Measurements from ENCODE around the gene ELANE.
"Not testable (repeated sequence)": the region's sequence is repeated elsewhere in the genome, so short reads cannot be mapped to it uniquely, and the experiment has no call there.

ELANE gene

GRCh38 chr19:879711-880438 lies 27.8 kb downstream of the ELANE start:
- no peak for DNase-seq (ENCODE audit: low spot score)

DNA sequence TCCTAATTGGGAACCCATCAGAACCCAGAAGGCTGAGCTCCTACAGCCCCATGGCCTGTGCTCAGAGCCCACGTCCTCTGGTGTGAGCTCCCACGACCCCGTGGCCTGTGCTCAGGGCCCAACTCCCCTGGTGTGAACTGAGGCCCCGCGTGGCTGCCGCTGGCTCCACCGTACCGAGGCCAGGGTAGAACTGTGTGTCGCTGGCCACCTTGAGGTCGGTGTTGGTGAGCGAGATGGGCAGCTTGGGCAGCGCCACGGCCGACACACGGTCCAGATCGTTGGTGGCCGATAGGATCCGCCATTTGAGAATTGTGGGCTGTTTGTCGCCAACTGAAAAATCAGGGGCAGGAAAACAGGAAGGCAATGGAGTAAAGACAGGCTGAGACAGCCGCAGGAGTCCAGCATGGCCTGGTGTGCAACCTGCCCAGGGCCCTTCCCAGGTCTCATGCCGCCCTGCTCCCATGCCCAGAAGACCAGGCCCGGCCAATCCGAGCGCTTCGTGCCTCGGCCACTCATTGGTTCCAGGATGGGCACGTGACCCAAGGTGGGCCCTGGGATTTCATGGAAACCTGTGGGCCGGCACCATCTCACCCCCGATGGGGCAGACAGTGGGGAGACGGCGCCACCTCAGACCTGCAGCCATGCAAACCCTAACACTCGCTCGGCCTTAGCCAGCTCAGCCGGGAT lies 29.4 kb downstream of the ELANE start:
- no peak for DNase-seq (ENCODE audit: low spot score)

DNA sequence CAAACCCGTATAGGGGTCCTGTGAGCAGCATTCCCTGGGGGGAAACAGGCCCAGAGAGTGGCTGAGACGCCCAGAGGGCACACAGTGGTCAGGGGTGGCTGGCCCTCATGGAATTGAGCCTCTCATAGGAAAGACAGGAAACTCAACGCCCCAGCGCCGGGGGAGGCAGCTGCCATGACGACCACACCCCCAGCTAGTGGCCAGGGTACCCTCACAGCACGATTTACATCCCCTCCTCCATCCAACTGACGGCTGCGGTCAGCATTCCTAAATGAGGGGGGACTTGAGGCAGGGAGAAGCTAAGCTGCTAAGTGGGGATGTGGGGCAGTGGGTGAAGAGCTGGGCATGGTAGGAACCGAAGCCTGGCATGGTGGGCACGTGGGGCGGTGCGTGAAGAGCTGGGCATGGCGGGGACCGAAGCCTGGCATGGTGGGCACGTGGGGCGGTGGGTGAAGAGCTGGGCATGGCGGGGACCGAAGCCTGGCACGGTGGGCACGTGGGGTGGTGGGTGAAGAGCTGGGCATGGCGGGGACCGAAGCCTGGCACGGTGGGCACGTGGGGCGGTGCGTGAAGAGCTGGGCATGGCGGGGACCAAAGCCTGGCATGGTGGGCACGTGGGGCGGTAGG lies 30.9 kb downstream of the ELANE start:
- no peak for DNase-seq (ENCODE audit: low spot score)

GRCh38 chr19:883661-884211 lies 31.6 kb downstream of the ELANE start:
- DNase-seq (ENCODE audit: low spot score), result no peak

DNA sequence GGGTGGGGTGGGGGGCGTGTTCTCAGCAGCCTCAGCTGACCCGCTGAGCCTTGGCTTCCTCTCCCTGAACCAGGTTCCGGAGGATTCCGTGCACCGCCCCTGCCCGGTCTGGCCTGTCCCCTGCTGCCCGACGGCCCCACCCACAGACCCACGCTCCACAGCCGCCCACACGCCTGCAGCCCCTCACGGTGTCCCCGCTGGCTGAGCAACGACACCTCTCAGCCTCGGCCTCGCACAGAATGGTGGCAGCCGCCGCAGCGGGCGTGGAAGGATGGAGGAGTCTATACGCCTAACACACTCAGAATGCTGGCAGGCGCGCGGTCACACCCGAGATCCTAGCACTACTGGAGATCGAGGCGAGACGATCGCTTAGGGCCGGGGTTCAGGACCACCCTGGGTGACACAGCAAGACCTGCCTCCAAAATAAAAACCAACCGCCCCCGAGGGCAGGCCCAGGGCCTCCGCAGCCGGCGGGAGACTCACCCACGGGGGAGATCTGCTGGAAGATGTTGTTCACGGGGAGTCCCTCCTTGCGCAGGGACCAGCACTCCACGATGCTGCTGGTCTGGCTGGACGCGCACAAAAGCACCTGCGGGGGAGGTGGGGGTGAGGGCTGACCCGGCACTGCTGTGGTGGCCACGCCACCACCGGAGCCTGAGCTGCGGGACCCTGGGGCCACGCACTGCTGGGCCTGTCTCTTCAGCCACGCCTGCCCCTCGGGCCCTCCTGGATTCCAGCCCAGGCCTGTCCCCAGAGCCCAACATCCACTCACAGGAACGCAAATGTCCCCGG lies 32.5 kb downstream of the ELANE start:
- no peak for DNase-seq (ENCODE audit: low spot score)

- no peak for DNase-seq (ENCODE audit: low spot score)
Measured at GRCh38 chr19:885536-886224, 33.6 kb downstream of the ELANE start.

DNA sequence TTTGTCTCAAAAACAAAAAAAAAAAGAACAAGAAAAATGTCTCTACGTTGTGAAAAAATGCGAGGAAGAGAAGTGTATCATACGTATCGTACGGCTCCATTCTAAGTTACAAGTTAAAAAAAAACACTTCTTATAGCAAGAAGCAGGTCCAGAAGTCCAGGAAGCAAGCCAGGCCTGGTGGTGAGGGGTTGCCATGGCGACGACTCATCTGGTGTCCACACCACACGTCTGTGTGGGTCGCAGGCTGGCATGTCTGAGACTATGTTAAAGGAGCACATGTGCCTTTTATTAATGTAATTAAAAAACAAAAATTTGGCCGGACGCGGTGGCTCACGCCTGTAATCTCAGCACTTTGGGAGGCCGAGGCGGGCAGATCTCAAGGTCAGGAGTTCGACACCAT lies 35.0 kb downstream of the ELANE start:
- DNase-seq (ENCODE audit: low spot score), result no peak

- no peak for DNase-seq (ENCODE audit: low spot score)
Measured at GRCh38 chr19:887599-887998, 35.5 kb downstream of the ELANE start.

GRCh38 chr19:888581-889385 lies 36.7 kb downstream of the ELANE start:
- peak; percentile 49 for DNase-seq (ENCODE audit: low spot score)

DNA sequence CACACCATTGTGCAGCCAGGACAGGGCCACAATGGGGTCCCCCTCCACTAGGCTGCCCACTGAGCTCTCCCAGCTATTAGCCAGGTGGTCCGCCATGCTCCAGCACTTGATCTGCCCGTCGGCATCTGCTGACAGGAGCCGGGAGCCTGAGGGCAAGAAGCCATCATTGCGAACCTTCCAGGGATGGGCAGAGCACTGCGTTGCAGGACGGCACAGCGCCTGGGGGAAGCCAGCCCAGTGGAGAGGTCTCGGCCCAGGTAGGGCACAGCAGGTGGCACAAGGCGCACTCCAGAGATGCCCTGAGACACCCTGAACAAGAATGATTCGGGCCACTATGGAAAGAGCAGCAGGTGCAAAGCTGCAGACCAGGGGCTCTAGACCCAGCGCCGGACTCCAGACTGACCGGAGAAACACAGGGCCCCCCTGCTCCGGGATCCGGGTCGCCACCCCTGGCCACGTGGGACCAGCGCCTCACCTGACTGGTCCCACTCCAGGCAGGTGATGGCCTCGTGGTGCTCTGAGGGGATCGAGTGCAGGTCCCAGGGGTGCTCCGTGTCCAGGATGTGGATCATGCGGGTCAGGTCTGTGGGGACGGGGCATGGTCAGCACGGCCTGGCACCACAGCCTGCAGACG lies 37.7 kb downstream of the ELANE start:
- no peak for DNase-seq (ENCODE audit: low spot score)

- no peak for DNase-seq (ENCODE audit: low spot score)
Measured at GRCh38 chr19:890831-891230, 38.7 kb downstream of the ELANE start.

DNA sequence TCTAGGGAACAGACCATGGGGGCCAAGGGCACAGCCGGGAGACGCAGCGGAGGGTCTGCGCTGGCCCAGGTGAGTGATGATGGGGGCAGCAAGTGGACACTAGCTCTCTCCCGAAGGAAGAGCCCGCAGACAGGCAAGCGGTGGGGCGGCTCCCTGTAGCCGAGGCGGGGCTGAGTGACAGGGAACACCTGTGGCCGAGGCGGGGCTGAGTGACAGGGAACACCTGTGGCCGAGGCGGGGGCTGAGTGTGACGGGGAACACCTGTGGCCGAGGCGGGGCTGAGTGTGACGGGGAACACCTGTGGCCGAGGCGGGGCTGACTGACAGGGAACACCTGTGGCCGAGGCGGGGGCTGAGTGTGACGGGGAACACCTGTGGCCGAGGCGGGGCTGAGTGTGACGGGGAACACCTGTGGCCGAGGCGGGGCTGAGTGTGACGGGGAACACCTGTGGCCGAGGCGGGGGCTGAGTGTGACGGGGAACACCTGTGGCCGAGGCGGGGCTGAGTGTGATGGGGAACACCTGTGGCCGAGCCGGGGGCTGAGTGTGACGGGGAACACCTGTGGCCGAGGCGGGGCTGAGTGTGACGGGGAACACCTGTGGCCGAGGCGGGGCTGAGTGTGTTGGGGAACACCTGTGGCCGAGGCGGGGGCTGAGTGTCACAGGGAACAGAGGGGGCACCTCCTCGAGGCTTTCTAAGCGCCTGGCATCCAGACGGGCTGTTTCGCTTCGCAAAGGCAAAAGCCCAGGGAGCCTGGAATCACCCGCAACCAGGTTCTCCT lies 39.5 kb downstream of the ELANE start:
- not testable (repeated sequence) for DNase-seq (ENCODE audit: low spot score)

- no peak for DNase-seq (ENCODE audit: low spot score)
Measured at GRCh38 chr19:892243-892893, 40.3 kb downstream of the ELANE start.

GRCh38 chr19:892894-893689 lies 41.0 kb downstream of the ELANE start, which contains the start of the genes MED16 and RNU6-9:
MED16 (minus strand) TSS chr19:893187; CDS start chr19:891131, 2,056 bp downstream.
RNU6-9 (plus strand) TSS chr19:893484.
- DNase-seq (ENCODE audit: low spot score), result peak; percentile 95

DNA sequence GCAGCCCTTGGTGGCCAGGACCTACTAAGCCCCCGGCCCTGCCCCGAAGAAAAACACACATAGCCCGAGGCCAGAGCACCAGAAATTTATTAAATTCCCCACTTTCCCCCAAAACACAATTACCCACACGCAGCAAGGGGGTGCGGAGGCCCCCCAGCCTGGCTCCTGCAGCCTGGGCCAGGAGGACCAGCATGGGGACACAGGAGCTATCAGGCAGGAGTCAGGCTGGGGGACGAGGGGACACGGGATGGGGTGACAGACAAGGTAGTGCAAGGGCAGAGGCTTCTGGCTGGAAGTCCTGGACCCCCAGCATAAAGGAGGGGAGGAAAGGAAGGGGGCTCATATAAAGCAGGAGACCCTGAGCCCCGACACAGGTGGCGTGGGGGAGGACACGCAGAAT lies 44.3 kb downstream of the ELANE start:
- DNase-seq (ENCODE audit: low spot score), result no peak

DNA sequence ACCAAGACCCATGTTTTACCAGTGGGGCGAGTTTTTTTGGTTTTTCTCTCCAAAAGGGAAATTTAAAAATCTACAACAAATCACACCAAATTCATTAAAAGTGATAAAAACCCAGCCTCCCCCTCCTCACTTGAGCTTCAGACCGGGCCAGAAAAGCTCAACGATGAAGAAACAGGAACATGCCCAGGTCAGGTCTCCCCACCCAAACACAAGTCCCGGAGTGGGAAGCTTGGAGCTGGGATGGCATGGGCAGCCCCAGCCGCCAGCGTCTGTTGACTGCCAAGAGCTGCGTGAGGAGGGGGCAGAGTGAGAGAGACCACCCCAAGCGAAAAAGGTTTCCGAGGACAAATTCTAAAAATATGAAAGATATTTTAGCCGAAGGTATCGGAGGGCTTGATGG lies 44.9 kb downstream of the ELANE start:
- no peak for DNase-seq (ENCODE audit: low spot score)

DNA sequence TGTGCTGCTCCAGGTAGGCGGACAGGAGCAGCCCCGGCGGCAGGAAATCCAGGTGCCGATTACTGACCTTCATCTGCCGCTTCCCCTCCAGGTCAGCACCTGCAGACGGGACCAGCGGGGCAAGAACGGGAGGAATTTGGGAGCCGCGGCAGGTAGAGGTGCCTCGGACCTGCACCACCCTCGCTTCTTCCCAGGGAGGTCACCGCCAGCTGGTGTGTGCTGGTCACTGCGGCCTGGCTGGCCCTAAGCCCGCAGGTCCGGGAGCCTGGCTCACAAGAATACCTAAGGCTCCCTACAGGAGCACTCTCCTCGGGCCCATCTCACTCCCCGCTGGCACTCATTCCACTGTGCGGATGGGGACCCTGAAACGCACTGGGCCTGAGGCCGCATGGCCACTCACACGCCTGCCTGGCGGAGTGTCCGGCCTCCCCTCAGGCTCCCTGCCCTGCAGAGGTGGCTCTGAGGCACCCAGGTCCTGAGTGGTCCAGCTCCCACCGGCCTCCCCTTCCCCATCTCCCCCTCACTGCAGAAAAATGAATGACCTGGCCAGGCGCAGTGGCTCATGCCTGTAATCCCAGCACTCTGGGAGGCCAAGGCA lies 45.4 kb downstream of the ELANE start:
- no peak for DNase-seq (ENCODE audit: low spot score)

Measured in hematopoietic multipotent progenitor cell treated with erythropoietin and hydrocortisone succinate and interleukin-3 and kit ligand, for 15 days (in vitro differentiated cells).